GM08714 (cell line): ENCODE measurements around the gene FPGS.

Source experiments
- H3K4me3 ChIP-seq: fragments of 200-500 bp; sonication (Bioruptor generic); 2 replicates; pipeline ENCODE4 v1.5.1; 2014; ENCODE audit warnings: mild to moderate bottlenecking, low read length, inconsistent platforms
- ZNF274 ChIP-seq: IDR thresholded peaks from 2 replicates; pipeline ENCODE4 v1.6.1; 2012; ENCODE audit warnings: mild to moderate bottlenecking, low read depth, low read length

The FPGS gene

GRCh38 chr9:127809002-127809539 lies 6.4 kb downstream of the FPGS start:
- no peak overlapping the region for H3K4me3 ChIP-seq
- no peak for TF ChIP-seq ZNF274

DNA sequence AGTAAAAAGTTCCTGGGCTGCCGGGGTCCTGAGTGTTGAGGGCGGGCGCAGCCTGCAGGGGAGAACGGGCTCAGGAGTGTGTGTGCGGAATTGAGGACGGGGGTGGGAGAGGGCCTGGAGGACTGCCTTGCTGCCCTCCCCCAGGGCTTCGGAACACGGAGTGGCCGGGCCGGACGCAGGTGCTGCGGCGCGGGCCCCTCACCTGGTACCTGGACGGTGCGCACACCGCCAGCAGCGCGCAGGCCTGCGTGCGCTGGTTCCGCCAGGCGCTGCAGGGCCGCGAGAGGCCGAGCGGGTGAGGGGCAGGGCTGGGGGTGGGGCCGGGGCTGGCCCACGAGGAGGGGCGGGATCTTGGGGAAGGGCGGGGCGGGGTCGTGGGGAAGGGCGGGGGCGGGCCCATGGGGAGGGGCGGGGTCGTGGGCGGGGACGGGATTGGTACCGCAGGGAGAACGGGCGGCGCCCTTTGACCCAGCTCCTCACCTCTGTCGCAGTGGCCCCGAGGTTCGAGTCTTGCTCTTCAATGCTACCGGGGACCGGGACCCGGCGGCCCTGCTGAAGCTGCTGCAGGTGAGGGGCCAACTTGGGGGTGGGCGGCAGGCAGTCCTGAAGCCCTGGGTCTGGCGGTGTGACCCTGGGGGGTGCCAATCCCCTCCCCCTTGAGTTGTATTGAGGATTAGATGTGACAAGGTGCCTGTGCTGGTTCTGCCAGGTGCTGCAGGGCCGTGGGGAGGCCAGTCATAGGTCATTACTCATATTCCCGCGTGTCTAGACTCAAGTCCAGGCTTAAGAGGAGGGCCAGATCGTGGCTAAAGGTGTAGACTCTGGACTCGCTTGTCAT lies 7.1 kb downstream of the FPGS start:
- H3K4me3 ChIP-seq: no peak overlapping the region
- TF ChIP-seq ZNF274: no peak

GRCh38 chr9:127810378-127811187 lies 7.9 kb downstream of the FPGS start:
- no peak for TF ChIP-seq ZNF274
- H3K4me3 ChIP-seq: no peak overlapping the region

DNA sequence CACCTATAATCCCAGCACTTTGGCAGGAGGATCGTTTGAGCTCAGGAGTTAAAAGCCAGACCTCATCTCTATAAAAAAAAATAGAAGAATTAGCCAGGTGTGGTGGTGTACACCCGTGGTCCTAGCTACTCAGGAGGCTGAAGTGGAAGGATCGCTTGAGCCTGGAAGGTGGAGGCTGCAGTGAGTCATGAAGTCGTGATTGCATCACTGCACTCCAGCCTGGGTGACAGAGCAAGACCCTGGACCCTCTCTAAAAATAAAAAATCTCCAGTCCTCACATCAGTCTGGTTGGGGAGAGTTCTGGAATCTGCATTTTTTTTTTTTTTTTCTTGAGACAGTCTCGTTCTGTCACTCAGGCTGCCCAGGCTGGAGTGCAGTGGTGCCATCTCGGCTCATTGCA lies 9.3 kb downstream of the FPGS start:
- no peak overlapping the region for H3K4me3 ChIP-seq
- TF ChIP-seq ZNF274: no peak

DNA sequence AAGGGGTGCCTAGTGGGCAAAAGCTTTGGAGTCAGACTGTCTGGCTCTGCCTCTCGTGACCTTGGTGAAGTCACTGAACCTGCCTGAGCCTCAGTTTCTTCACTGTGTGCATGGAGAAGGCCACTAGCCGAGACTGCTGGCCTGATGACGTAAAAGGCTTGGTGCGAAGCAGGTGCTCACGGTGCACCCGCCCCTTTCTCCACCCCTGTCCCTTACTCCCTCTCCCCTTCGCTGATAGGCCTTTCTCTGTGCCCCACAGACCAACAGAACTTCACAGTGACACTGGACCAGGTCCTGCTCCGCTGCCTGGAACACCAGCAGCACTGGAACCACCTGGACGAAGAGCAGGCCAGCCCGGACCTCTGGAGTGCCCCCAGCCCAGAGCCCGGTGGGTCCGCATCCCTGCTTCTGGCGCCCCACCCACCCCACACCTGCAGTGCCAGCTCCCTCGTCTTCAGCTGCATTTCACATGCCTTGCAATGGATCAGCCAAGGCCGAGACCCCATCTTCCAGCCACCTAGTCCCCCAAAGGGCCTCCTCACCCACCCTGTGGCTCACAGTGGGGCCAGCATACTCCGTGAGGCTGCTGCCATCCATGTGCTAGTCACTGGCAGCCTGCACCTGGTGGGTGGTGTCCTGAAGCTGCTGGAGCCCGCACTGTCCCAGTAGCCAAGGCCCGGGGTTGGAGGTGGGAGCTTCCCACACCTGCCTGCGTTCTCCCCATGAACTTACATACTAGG lies 10.4 kb downstream of the FPGS start:
- H3K4me3 ChIP-seq: no peak overlapping the region
- no peak for TF ChIP-seq ZNF274

DNA sequence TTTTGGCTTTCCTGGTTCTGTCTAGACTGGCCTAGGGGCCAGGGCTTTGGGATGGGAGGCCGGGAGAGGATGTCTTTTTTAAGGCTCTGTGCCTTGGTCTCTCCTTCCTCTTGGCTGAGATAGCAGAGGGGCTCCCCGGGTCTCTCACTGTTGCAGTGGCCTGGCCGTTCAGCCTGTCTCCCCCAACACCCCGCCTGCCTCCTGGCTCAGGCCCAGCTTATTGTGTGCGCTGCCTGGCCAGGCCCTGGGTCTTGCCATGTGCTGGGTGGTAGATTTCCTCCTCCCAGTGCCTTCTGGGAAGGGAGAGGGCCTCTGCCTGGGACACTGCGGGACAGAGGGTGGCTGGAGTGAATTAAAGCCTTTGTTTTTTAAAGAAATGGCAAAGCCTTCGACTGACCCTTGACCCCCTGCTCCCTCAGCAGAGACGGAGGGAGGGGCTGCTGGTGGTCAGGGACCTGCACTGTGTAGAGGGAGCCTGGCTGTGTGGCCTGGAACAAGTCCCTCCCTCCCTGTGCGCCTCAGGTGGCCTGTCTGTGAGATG lies 11.1 kb downstream of the FPGS start:
- H3K4me3 ChIP-seq: no peak overlapping the region
- no peak for TF ChIP-seq ZNF274

- H3K4me3 ChIP-seq: no peak overlapping the region
- TF ChIP-seq ZNF274: no peak
These were observed 12.2 kb downstream of the FPGS start for GRCh38 chr9:127814619-127815511.

DNA sequence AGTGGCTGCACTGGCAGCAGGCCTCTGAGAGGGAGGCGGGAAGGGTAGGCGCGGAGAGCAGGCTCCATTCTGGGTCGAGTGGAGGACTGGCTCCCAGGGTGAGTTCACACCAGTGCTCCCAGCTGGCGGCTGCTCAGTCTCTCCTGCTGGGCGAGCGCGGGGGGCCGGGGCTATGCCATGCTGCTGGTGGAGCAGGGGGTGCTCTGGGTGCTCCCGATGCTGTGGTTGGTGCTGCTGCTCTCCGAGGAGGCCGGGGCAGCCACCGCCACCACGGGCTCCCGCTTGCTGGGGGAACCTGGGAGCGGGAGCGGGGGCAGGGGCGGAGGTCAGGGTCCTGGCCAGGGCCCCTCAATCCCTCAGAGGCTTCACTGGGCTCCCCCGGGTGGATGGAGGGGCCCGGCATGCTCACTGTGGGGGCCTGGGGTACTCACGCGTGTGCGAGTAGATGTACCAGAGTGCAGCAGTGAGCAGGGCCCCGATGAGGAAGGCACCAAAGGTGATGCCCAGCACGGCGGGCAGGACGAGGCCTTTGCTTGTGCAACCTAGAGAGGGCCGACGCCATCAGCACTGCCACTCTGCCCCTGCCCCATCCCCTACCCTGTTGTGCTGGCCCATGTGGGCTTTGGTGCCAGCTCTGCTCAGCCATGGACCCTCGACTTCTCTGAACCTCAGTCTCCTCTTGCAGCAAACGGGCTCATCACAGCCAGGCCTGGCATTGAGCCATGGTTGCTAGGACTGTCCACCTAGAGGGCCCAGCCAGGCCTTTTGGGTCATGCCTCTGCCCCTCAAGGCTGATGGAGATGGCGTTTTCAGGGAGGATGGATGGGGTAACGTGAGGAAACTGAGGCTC lies 13.1 kb downstream of the FPGS start:
- H3K4me3 ChIP-seq: no peak overlapping the region
- no peak for TF ChIP-seq ZNF274

GRCh38 chr9:127816362-127816725 lies 13.7 kb downstream of the FPGS start:
- no peak for TF ChIP-seq ZNF274
- no peak overlapping the region for H3K4me3 ChIP-seq

DNA sequence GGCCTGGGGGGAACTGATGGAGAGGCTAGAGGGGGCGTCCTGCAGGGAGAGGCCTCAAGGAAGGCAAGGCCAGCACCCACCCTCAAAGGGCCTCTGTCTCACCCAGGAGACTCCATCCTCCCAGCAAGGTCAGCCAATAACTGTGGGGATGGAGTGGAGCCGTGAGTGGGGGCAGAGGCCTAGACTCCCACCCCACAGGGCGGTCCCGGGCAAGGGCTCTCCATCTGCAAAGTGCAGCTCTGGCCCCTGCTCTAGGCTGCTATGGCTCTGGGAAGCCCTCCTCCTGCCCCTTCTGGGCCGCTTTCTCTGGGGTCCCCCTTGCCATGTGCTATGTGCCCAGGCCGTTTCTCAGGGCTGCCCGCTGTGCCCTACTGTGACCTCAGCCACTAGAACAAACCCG lies 14.0 kb downstream of the FPGS start:
- no peak overlapping the region for H3K4me3 ChIP-seq
- TF ChIP-seq ZNF274: no peak

GRCh38 chr9:127817881-127818434 lies 15.3 kb downstream of the FPGS start:
- no peak for TF ChIP-seq ZNF274
- no peak overlapping the region for H3K4me3 ChIP-seq

GRCh38 chr9:127818574-127818973 lies 15.9 kb downstream of the FPGS start:
- no peak for TF ChIP-seq ZNF274
- no peak overlapping the region for H3K4me3 ChIP-seq
